ENCODE results near the gene UBA1.

UBA1 gene

GRCh38 chrX:47208108-47208507 lies 14.5 kb downstream of the UBA1 start:
- CTCF ChIA-PET = interaction anchor here (0.6 kb wide), 1 partner anchor 149 kb away, joined by 5 read pairs; no protein-coding TSS in a partner anchor
- DNase-seq (ENCODE audit: low spot score) = no peak
- no peak for TF ChIP-seq CTCF (conservative IDR thresholded peaks at IDR 0.05; ENCODE audit: low read depth)
- no peak overlapping the region for H3K27ac ChIP-seq
- POLR2A ChIA-PET (ENCODE audit: low non-redundant PET) = no interaction called here

DNA sequence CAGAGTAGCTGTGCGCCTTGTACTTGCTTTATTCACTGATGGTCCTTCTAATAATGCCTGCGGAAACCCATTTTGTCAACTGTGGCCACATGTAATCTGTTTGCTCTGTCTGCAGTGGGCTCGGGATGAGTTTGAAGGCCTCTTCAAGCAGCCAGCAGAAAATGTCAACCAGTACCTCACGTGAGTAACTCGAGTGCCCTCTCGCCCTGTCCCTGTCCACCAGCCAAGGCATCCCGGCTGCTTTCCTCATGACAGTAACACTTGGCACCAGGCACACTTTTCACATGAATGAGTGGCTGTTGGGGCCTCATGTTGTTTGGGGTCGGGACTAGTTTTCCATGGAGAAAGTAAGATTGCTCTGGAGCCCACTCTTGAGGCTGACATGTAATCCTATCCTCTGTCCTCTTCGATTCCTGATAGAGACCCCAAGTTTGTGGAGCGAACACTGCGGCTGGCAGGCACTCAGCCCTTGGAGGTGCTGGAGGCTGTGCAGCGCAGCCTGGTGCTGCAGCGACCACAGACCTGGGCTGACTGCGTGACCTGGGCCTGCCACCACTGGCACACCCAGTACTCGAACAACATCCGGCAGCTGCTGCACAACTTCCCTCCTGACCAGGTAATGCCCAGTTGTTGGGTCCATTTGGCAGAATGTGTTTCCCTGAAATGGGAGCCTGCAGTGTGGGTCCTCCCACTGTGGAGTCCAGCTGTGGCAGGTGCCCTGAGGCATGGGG lies 16.0 kb downstream of the UBA1 start:
- ChIA-PET POLR2A (ENCODE audit: low non-redundant PET) (no interaction called here), CTCF (interaction anchor here (0.6 kb wide), 1 partner anchor 150 kb away, joined by 3 read pairs; no protein-coding TSS in a partner anchor)
- no peak for DNase-seq (ENCODE audit: low spot score)
- no peak for TF ChIP-seq CTCF (conservative IDR thresholded peaks at IDR 0.05; ENCODE audit: low read depth)
- no peak overlapping the region for H3K27ac ChIP-seq

GRCh38 chrX:47210661-47211425 lies 17.2 kb downstream of the UBA1 start:
- no peak for DNase-seq (ENCODE audit: low spot score)
- CTCF ChIA-PET = no interaction called here
- H3K27ac ChIP-seq = peak overlapping the region; percentile 21; the same call in 1 of the 2 replicates
- POLR2A ChIA-PET (ENCODE audit: low non-redundant PET) = no interaction called here
- no peak for TF ChIP-seq CTCF (conservative IDR thresholded peaks at IDR 0.05; ENCODE audit: low read depth)

DNA sequence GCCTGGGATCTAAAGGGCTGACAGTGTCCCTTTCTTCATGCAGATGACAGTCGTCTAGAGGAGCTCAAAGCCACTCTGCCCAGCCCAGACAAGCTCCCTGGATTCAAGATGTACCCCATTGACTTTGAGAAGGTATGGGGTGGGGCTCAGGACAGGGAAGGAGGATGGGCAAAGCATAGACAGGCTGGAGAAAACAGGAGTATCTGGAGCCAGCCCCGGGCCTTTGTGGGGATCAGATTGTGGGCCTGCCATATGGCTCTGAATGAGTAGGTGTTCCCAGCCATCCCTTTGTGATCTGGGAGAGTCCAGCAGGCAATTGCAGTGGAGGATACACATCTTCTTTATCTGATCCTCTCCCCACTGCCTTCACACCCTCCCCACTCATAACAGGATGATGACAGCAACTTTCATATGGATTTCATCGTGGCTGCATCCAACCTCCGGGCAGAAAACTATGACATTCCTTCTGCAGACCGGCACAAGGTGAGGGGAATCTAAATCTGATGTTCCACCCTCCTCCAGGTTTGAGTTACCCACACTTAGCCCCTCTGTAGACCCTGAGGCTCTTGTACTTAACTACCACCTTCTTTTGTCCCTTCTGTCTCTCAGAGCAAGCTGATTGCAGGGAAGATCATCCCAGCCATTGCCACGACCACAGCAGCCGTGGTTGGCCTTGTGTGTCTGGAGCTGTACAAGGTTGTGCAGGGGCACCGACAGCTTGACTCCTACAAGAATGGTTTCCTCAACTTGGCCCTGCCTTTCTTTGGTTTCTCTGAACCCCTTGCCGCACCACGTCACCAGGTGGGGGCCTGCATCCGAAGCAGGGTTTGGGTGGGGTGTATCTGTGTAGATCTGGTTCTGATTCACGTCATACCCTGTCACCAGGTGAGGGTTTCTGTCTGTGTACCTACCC lies 19.0 kb downstream of the UBA1 start:
- POLR2A ChIA-PET (ENCODE audit: low non-redundant PET) = no interaction called here
- H3K27ac ChIP-seq = peak overlapping the region; percentile 42
- CTCF ChIA-PET = no interaction called here
- TF ChIP-seq CTCF (conservative IDR thresholded peaks at IDR 0.05; ENCODE audit: low read depth) = no peak
- DNase-seq (ENCODE audit: low spot score) = no peak

GRCh38 chrX:47214435-47215077 lies 20.9 kb downstream of the UBA1 start:
- DNase-seq (ENCODE audit: low spot score) = no peak
- CTCF ChIA-PET = no interaction called here
- H3K27ac ChIP-seq = peak overlapping the region; percentile 93
- TF ChIP-seq CTCF (conservative IDR thresholded peaks at IDR 0.05; ENCODE audit: low read depth) = no peak
- POLR2A ChIA-PET (ENCODE audit: low non-redundant PET) = no interaction called here

All from RWPE1 (cell line).